Stimulated activated naive CD8-positive, alpha-beta T cell treated with anti-CD3 and anti-CD28 coated beads, Interleukin-15, amount 100 ng/mL, for 72 hours (primary cell): ENCODE results near the gene RBBP8NL.
A peak's percentile ranks its signal among the peaks of the same experiment; 100 is the strongest.

ENCODE experiments used
- ATAC-seq: fragments of 150-1000 bp; cut with Tn5 transposase; 2 replicates; pipeline ENCODE4 v1.10.0; 2021; ENCODE audit warnings: mild to moderate bottlenecking, moderate library complexity
- DNase-seq, 2 donors: peaks; one replicate each; pipeline ENCODE4 v3.0.0; 2021 to 2022
- H3K27ac Mint-ChIP-seq, 2 donors: one replicate each; pipeline ENCODE4 v1.8.0; 2022; ENCODE audit warnings: mild to moderate bottlenecking in 2 of 2, mixed read lengths in 2 of 2, moderate library complexity in 2 of 2
- H3K27me3 Mint-ChIP-seq: one replicate; pipeline ENCODE4 v1.8.0; 2022; ENCODE audit warnings: mixed read lengths
- H3K4me1 Mint-ChIP-seq: one replicate; pipeline ENCODE4 v1.8.0; 2022; ENCODE audit warnings: mild to moderate bottlenecking, mixed read lengths
- H3K4me3 Mint-ChIP-seq, 2 donors: one replicate each; pipeline ENCODE4 v1.8.0; 2022; ENCODE audit warnings: mild to moderate bottlenecking in 2 of 2, mixed read lengths in 2 of 2, moderate library complexity in 1 of 2
- H3K9me3 Mint-ChIP-seq, 2 donors: one replicate each; pipeline ENCODE4 v1.8.0; 2022; ENCODE audit warnings: mixed read lengths in 2 of 2

The RBBP8NL gene

GRCh38 chr20:62422636-62423325 is 4.6 kb downstream of the RBBP8NL start:
- no peak overlapping the region for H3K4me3 Mint-ChIP-seq
- ATAC-seq (peak; percentile 29), DNase-seq (no peak)
- H3K27me3 Mint-ChIP-seq, result peaks cover 16% of the 10 kb centered on the region
- peak overlapping the region in 1 of 2 donors; percentile 54 for H3K27ac Mint-ChIP-seq
- H3K4me1 Mint-ChIP-seq, result no peaks in the 10 kb centered on the region
- H3K9me3 Mint-ChIP-seq, result no peaks in the 10 kb centered on the region

- Mint-ChIP-seq H3K27me3 (peaks cover 9% of the 10 kb centered on the region), H3K9me3 (no peaks in the 10 kb centered on the region), H3K4me3 (no peak overlapping the region), H3K27ac (no peak overlapping the region), H3K4me1 (no peaks in the 10 kb centered on the region)
- DNase-seq (no peak), ATAC-seq (no peak)
Observed at GRCh38 chr20:62421716-62421990, 5.7 kb downstream of the RBBP8NL start.

- no peak overlapping the region for H3K4me3 Mint-ChIP-seq
- ATAC-seq, result no peak
- H3K27me3 Mint-ChIP-seq, result peaks cover 8% of the 10 kb centered on the region
- H3K27ac Mint-ChIP-seq, result no peak overlapping the region
- DNase-seq, result no peak
- H3K4me1 Mint-ChIP-seq, result no peaks in the 10 kb centered on the region
- no peaks in the 10 kb centered on the region for H3K9me3 Mint-ChIP-seq
Observed at GRCh38 chr20:62420846-62421715, 6.3 kb downstream of the RBBP8NL start.

GRCh38 chr20:62419759-62420158 is 7.6 kb downstream of the RBBP8NL start:
- DNase-seq (no peak), ATAC-seq (no peak)
- Mint-ChIP-seq H3K4me3 (no peak overlapping the region), H3K4me1 (no peaks in the 10 kb centered on the region), H3K27ac (no peak overlapping the region), H3K27me3 (peaks cover 4% of the 10 kb centered on the region), H3K9me3 (no peaks in the 10 kb centered on the region)

GRCh38 chr20:62418709-62419487 is 8.4 kb downstream of the RBBP8NL start:
- Mint-ChIP-seq H3K4me3 (no peak overlapping the region), H3K27me3 (no peaks in the 10 kb centered on the region), H3K9me3 (no peaks in the 10 kb centered on the region), H3K27ac (peak overlapping the region in 1 of 2 donors; percentile 44), H3K4me1 (no peaks in the 10 kb centered on the region)
- DNase-seq (no peak), ATAC-seq (no peak)

GRCh38 chr20:62417981-62418708 is 9.2 kb downstream of the RBBP8NL start:
- Mint-ChIP-seq H3K27ac (no peak overlapping the region), H3K9me3 (no peaks in the 10 kb centered on the region)

GRCh38 chr20:62416651-62417637 is 10.4 kb downstream of the RBBP8NL start:
- Mint-ChIP-seq H3K27me3 (no peaks in the 10 kb centered on the region), H3K9me3 (no peaks in the 10 kb centered on the region), H3K4me1 (no peaks in the 10 kb centered on the region), H3K27ac (no peak overlapping the region), H3K4me3 (no peak overlapping the region)
- no peak for ATAC-seq
- DNase-seq, result no peak

More at GRCh38 chr20:62417981-62418708, 9.2 kb downstream of the RBBP8NL start:
- DNase-seq (no peak), ATAC-seq (no peak)
- Mint-ChIP-seq H3K27me3 (no peaks in the 10 kb centered on the region), H3K4me3 (no peak overlapping the region), H3K4me1 (no peaks in the 10 kb centered on the region)

- no peaks in the 10 kb centered on the region for H3K9me3 Mint-ChIP-seq
- no peak overlapping the region for H3K4me3 Mint-ChIP-seq
- DNase-seq (no peak), ATAC-seq (no peak)
- H3K4me1 Mint-ChIP-seq, result peaks cover under 1% of the 10 kb centered on the region
- peaks cover under 1% of the 10 kb centered on the region for H3K27me3 Mint-ChIP-seq
- H3K27ac Mint-ChIP-seq, result no peak overlapping the region
Observed at GRCh38 chr20:62415354-62416111, 11.8 kb downstream of the RBBP8NL start.

GRCh38 chr20:62413896-62414481 is 13.3 kb downstream of the RBBP8NL start:
- no peak for ATAC-seq
- Mint-ChIP-seq H3K4me3 (no peak overlapping the region), H3K27me3 (peaks cover 16% of the 10 kb centered on the region), H3K4me1 (peaks cover 14% of the 10 kb centered on the region), H3K27ac (no peak overlapping the region), H3K9me3 (no peaks in the 10 kb centered on the region)
- DNase-seq, result no peak

- Mint-ChIP-seq H3K4me3 (no peak overlapping the region), H3K4me1 (peaks cover 14% of the 10 kb centered on the region)
- DNase-seq, result no peak
Observed at GRCh38 chr20:62413025-62413570, 14.2 kb downstream of the RBBP8NL start.

GRCh38 chr20:62412194-62413024 is 14.9 kb downstream of the RBBP8NL start:
- no peak for ATAC-seq
- Mint-ChIP-seq H3K4me3 (no peak overlapping the region), H3K27ac (no peak overlapping the region), H3K9me3 (no peaks in the 10 kb centered on the region), H3K4me1 (peaks cover 19% of the 10 kb centered on the region), H3K27me3 (peaks cover 17% of the 10 kb centered on the region)
- DNase-seq, result no peak

More at GRCh38 chr20:62413025-62413570, 14.2 kb downstream of the RBBP8NL start:
- ATAC-seq, result no peak
- Mint-ChIP-seq H3K27ac (no peak overlapping the region), H3K9me3 (no peaks in the 10 kb centered on the region), H3K27me3 (peaks cover 17% of the 10 kb centered on the region)

- Mint-ChIP-seq H3K27me3 (peaks cover 17% of the 10 kb centered on the region), H3K27ac (no peak overlapping the region), H3K4me3 (no peak overlapping the region), H3K9me3 (no peaks in the 10 kb centered on the region), H3K4me1 (peaks cover 21% of the 10 kb centered on the region)
- DNase-seq (no peak), ATAC-seq (no peak)
Observed at GRCh38 chr20:62411479-62412193, 15.7 kb downstream of the RBBP8NL start.
